HG02938 (cell line): ENCODE measurements around the gene COPZ2.
"Not testable (repeated sequence)": the region's sequence is repeated elsewhere in the genome, so short reads cannot be mapped to it uniquely, and the experiment has no call there.

Source experiments
- ATAC-seq: cut with Tn5 transposase; IDR thresholded peaks from one replicate; pipeline ENCODE4 v1.9.1; 2021; ENCODE audit warnings: mild to moderate bottlenecking, moderate library complexity; ENCODE audit not compliant: unreplicated experiment

Gene COPZ2

GRCh38 chr17:48031966-48032365 lies 5.6 kb downstream of the COPZ2 start:
- ATAC-seq = no peak

- no peak for ATAC-seq
Observed at GRCh38 chr17:48030531-48030930, 7.1 kb downstream of the COPZ2 start.

DNA sequence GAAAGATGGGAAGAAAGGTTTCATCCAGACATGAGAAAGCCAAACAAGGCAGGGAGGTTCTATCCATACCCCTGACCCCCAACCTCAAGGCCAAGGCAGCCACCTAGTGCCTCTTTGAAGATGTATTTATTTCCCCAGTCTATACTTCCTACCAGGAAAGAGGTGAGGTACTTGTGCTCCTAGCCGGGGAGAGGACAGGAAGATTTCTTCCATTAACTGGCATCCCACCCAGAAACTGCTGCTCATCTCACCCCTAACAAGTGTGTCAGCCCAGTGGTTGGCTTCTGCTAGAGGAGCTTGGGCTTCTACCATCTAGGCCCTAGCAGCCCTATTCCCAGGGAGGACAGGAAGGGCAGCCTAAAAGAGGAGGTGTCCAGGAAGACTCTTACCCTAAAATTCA lies 8.9 kb downstream of the COPZ2 start:
- ATAC-seq = no peak

- no peak for ATAC-seq
Observed at GRCh38 chr17:48027322-48027981, 10.1 kb downstream of the COPZ2 start.

GRCh38 chr17:48026502-48027321 lies 10.9 kb downstream of the COPZ2 start:
- no peak for ATAC-seq

GRCh38 chr17:48025904-48026501 lies 11.6 kb downstream of the COPZ2 start:
- ATAC-seq = no peak

DNA sequence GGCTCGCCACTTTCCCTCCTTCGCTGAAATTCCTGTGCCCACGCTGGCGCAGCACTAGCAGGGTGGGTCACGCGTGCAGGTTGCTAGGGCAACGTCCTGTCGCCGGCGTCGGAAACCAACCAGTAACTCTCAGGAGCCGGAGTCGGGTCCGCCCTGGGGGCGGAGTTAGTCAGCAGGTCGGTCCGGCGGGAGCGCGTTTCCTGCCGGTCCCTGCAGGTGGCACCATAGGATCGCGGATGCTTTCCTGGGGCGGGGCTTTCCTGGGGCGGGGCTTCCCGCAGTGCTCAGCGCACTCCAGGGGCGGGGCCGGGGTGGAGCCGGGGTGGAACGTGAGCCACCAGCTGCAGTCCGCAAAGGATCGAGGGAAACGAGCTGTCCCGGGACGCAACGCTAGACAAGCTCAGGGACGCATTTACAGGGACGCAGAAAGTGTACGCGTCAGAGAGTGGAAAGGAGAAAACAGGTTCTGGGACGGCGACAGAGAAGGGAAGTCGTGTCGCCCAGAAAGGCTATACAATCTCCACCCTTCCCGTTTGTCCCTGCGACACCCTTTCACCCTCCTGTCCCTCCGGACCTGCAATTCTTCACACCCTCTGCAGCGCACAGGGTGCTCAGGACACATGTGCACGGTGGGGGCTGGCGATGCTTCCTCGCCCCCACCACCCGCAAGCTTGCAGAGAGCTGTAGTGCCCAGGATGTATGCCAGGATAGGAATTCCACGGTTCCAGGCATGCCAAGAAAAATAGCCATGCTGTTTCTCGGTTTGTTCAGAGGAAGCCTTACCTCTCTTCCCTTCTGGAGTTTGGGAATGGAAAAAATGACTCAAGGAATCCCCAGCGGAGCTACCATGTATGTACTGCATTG lies 12.3 kb downstream of the COPZ2 start:
- peak; percentile 82 for ATAC-seq

DNA sequence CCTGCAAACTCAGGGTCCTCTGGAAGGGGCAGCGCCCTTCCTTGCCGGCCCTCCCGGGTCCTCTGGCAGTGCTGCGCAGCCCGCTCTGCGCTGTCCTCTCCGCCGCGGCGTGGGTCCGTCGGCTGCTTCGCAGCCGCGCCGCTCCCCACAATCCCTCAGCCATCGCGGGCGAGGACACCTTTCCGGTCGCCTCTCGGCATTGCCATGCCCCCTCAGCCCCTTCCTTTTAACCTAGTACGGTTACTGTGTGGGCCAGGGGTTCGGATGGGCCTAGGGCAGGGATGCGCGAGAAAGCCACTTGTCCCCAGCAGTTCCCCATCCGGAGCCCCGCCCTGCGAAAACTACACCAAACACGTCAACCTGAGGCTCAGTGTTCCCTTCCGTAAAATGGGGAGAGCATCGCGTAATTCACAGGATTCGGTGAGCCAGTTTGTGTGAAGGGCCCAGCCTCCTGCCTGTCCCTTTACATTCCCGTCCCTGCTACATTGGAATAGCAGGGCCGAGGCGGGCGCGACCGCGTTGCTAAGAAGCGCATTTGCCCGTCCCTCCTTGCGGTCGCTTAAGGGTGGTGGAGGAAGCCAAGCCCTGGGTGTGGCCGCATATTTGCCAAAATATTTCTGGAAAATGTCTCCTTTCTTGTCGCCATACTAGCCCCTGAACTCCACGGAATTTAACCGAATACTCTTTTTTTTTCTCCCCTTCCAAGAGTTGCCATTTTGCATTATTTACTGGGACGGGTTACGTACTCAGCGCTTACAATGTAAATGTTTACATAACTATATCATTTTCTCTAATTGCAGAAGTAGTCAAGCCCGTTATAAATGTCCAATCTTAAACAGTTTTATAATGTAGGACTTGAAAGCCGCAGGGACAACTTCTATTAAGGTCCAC lies 13.2 kb downstream of the COPZ2 start:
- ATAC-seq = peak; percentile 4

DNA sequence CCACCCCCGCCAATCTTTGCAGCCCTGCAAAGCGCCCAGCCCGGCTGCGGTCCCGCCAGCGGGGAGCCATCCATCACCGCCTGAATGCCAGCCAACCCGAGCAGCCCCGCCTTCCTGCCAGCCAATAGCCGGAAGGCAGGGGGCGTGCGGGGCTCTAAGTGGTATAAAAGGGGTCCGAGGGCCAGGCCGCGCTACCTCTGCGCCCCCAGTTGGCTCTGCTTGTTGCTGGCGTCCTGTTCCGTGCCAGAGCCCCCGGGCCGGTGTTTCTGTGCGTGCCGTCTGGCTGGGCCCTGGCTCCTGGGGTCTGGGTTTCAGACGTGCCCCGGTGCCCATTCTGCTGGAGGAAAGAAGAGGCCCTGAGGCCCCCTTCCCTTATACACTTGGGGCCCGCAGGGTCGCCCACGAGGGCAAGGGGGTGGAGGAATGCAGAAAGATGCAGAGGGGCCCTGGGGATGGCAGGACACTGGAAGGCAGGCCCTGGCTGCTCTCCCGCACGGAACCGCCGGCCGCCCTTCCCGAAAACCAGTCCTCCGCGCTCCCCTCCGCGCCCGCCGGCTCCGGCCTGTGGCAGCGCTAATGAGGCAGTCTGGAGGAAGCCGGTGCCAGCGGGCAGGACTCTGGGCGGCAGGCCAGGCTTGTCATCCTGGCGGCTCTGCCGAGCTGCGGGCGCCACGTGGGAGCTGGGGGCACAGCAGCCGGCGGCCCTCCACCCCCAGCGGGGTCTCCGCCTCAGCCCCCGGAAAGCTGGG lies 14.0 kb downstream of the COPZ2 start:
- no peak for ATAC-seq

DNA sequence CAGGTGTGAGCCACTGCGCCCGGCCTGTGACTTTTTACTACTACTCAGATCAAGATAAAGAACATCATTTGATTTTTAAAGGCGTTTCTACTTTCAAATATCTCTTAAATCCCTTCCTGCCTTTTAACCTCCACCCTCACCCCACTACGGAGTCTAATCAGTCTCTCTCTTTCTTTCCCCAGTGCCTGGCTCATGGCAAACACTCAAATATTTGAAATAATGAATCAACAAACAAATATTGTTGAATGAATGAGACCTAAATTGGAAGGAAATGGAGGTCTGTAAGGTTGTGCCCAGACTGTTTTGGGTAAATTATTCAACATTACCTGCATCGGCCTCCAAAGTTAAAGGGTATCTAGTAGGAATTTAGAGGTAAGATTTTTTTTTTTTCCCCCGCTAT lies 14.7 kb downstream of the COPZ2 start:
- no peak for ATAC-seq

DNA sequence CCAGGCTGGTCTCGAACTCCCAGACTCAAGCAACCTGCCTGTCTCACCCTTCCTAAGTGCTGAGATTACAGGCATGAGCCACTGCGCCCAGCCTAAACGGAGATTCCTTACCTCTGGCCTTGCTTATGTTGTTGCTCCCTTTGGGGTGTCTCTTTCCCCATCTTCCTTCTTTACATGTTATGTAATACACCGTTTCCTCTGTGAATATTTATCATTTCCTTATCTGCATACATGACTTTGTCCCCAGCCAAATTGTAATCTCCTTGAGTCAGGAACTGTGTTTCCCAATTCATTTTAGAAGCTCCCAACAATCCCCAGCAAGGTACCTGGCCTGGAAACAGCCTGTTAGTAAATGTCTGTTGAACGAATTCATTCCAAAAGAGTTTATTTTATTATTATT lies 15.7 kb downstream of the COPZ2 start:
- no peak for ATAC-seq

DNA sequence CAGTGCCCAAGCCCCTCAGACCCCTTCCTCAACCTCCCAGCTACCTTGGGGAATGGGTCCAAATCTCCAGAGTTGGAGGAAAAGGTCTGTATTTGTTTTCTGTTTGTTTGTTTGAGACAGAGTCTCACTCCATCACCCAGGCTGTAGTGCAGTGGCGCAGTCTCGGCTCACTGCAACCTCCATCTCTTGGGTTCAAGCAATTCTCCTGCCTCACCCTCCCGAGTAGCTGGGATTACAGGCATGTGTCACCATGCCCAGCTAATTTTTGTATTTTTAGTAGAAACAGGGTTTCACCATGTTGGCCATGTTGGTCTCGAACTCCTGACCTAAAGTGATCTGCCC lies 19.8 kb downstream of the COPZ2 start:
- not testable (repeated sequence) for ATAC-seq

- ATAC-seq = no peak
Observed at GRCh38 chr17:48016112-48016511, 21.5 kb downstream of the COPZ2 start.

GRCh38 chr17:48014595-48015111 lies 22.9 kb downstream of the COPZ2 start:
- no peak for ATAC-seq

DNA sequence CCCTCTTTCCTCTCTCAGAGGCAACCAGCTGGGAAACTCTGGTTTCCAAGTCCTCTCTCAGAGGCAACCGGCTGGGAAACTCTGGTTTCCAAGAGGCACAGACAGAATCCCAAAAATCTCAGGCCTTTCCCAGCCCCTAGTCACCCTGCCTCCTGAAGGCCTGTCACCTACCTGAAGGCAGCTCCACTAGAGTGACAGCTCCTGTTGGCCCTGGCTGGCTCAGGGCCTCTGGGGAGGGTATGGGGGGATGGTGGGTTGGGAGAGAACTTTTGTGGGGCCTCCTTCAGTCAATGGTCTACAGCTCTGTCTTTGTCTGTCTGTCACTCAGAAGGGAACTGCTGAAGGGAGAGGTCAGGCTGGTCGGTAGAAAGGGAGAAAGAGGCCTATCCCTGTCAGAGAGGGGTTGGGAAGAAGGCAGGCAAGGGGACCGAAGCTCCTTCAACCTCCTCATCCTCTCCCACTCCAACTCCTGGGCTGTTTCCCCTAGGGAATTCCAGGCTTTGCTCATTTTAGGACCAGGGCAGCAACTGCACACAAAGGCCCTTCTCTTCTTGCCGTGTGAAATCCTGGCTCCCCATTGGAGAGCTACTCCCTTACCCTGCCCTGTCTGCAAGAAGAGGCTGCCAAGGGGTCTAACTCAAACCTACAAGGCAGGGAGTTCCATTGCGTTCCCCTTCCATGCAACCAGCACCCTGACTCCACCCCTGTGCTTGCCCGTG lies 23.6 kb downstream of the COPZ2 start:
- no peak for ATAC-seq

DNA sequence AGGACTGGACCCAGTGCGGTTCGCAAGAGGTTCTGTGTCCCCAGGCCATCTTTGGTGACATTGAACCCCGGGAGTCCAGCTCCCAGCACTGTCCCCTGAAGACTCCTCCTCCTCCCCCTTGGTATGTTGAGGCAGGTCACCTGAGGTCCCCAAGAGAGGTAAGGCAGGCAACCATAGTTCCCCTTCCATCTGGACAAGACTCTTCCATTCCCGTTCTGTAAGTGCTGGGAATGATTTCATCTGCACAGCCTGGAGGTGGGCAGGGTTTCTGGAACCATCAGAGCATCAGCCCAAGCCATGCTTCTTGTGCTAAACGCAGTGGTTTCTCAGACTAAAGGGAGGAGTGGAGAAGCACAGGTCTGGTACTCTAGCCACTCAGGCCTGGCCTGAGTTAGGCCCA lies 24.9 kb downstream of the COPZ2 start:
- ATAC-seq = no peak

DNA sequence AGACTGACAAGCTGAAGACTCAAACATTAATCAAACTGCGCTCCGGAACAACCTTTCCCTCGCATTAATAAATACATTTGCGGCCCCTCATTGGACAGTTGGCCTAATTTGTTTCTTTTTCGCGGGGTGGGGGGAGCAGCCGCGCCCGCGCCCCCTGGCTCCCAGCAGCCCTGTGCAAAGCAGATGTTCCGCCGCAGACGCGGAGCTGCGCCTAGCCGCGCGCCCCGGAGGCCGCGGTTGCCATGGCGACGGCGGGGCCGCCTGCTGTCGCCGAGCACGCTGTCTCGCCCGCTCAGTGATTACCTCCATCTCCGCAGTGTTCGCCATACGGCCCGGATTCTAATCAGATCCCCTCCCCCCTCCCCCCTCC lies 25.5 kb downstream of the COPZ2 start:
- ATAC-seq = no peak

- ATAC-seq = no peak
Observed at GRCh38 chr17:48011405-48012150, 26.0 kb downstream of the COPZ2 start.
